Ectodermal cell (in vitro differentiated cells): ENCODE results near the gene PPP4C. TPM values are rescaled to one million over a fixed set of nuclear protein-coding genes. Genes with fewer than 3 reads are reported as not detected.
A peak's percentile ranks its signal among the peaks of the same experiment; 100 is the strongest.

ENCODE experiments used
- H3K27ac ChIP-seq: 2 replicates; pipeline ENCODE4 v1.7.0; 2013; ENCODE audit warnings: mild to moderate bottlenecking, low read depth, low read length; ENCODE audit not compliant: insufficient read depth, poor library complexity, severe bottlenecking
- H3K27me3 ChIP-seq: 2 replicates; pipeline ENCODE4 v1.7.0; 2013; ENCODE audit warnings: mild to moderate bottlenecking, low read length; ENCODE audit not compliant: insufficient read depth, control insufficient read depth, poor library complexity, severe bottlenecking
- H3K36me3 ChIP-seq: one replicate; pipeline ENCODE4 v1.7.0; 2013; ENCODE audit warnings: low read length; ENCODE audit not compliant: control insufficient read depth, insufficient read depth
- H3K4me1 ChIP-seq: one replicate; pipeline ENCODE4 v1.7.0; 2013; ENCODE audit warnings: low read length; ENCODE audit not compliant: control insufficient read depth, insufficient read depth
- H3K4me3 ChIP-seq: 2 replicates; pipeline ENCODE4 v1.7.0; 2013; ENCODE audit warnings: low read depth, low read length, control low read depth; ENCODE audit not compliant: insufficient read depth
- H3K9me3 ChIP-seq: 2 replicates; pipeline ENCODE4 v1.7.0; 2013; ENCODE audit warnings: mild to moderate bottlenecking, low read length, moderate library complexity; ENCODE audit not compliant: control insufficient read depth
- WGBS, 2 experiments: methylation state at CpG; one replicate each; pipeline ENCODE4 v1.1.7; 2013; ENCODE audit warnings: missing lambda C conversion rate in 2 of 2; 5-methylcytosine and 5-hydroxymethylcytosine counted together
- polyA plus RNA-seq, 4 experiments: library from polyadenylated mRNA; stranded (reverse); fragments of 50-300 nt; gene quantifications; one replicate each; pipeline ENCODE4 v1.2.3, GENCODE V29; 2013

PPP4C gene
- 181 TPM for polyA plus RNA-seq (2013, experiment 1 of 4)
- polyA plus RNA-seq (2013, experiment 2 of 4), result 173 TPM
- 148 TPM for polyA plus RNA-seq (2013, experiment 3 of 4)
- polyA plus RNA-seq (2013, experiment 4 of 4), result 151 TPM

DNA sequence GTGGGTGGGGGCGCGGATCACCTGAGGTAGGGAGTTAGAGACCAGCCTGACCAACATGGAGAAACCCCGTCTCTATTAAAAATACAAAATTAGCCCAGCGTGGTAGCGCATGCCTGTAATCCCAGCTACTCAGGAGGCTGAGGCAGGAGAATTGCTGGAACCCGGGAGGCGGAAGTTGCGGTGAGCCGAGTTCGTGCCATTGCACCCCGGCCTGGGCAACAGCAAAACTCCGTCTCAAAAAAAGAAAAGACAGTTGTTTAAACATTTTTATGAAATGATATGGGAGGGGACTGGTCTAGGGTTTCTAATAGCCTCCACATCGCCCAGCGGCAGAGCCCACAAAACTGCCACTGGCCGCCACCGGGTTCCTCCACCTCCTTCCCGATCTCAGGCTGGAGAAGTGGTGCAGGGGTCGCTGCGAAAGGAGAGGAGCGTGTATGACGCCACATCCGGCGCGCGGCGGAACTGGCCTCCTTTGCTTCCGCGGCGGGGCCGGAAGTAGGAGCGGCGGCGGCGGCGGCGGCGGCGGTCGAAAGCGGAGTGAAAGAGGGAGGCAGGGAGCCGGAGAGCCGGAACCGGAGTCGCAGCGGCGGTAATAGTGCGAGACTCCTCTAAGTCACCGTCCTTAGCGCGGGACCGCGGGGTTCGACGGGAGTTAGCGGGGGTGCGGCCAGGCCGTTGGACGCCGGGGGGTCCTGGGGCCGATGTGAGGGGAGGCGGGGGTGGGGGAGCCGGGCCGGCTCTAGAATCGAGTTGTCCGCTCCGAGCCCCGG, at the start of gene PPP4C:
Gene PPP4C, plus strand, starts transcription at position 492 of the 773 bp plus-strand sequence. CDS start 384 bp downstream, outside the sequence.
- Histone ChIP-seq H3K36me3 (peaks cover 19% of the 10 kb centered on the region), H3K9me3 (no peaks in the 10 kb centered on the region), H3K4me3 (peak within 1 kb of the TSS; percentile 89), H3K27me3 (no peaks in the 10 kb centered on the region), H3K4me1 (no peaks in the 10 kb centered on the region), H3K27ac (peak within 1 kb of the TSS; percentile 69)
- 7 to 8% methylated on average over 67 of the region's 67 CpGs for WGBS, 2 experiments

DNA sequence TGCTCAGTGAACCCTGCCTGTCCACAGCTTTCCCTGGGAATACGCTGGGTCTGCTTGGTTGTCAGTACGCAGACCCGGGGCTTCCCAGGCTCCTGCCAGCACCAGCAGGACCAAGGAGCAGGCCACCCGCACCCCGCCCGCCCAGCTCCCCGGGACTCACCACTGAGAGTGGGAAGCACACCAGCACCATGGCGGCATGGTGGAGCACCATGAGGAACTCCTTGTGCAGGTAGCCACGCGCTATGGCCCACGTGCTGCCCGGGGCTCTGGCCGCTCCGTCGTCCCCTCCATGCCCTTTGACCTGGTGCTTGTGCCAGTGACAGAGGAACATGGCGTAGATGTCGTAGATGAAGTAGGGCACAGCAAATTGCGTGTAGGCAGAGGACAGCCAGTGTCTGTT, 49.3 kb upstream of the PPP4C start:
- WGBS, 2 experiments, result 93 to 95% methylated on average over 18 of the region's 18 CpGs

DNA sequence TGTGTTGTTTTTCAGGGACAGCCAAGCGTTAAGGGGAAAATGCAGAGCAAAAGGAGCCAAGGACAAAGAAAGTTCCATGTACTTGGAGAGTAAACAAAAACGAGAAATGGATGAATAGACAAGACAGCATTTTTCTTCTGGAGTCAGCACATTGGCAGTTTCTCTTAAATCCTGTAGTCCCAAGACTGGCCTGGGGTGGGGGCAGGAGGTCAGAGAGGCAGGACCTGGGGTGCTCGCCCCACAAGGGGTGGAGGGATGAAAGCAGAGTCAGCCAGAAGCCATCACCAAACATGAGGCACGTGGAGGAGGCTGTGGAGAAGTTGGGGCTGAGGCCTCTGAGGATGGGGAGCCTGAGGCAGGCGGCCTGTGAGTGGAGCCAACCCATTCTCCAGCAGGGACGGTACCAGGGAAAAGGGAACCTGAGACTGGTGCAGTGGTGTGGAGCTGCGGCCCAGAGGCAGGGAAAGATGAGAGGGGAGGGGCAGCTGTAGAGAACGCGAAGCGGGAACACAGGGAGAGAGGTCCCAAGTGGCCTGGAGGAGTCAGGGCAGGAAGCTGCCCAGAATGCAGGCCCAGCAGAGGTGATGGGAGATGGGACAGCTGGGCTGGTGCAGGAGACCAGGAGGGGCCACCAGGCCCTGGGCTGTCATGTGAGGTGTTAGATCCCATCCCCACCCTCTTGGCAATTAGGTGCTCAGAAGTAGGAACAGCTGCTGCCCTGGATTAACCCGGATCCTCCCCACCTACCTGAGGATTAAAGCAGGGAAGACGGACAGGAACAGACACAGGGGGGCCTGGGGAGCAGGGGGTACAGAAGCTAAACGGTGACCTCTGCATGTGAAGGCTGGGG, 48.0 kb upstream of the PPP4C start:
- no peaks in the 10 kb centered on the region for H3K36me3 ChIP-seq
- 70 to 75% methylated on average over 13 of the region's 13 CpGs for WGBS, 2 experiments
- peaks cover 16% of the 10 kb centered on the region for H3K4me1 ChIP-seq
- no peaks in the 10 kb centered on the region for H3K9me3 ChIP-seq
- peaks cover 27% of the 10 kb centered on the region for H3K27me3 ChIP-seq
- no peak overlapping the region for H3K27ac ChIP-seq
- no peak overlapping the region for H3K4me3 ChIP-seq

More for the DNA sequence above, 49.3 kb upstream of the PPP4C start:
- no peaks in the 10 kb centered on the region for H3K36me3 ChIP-seq
- peaks cover 14% of the 10 kb centered on the region for H3K27me3 ChIP-seq
- peaks cover 9% of the 10 kb centered on the region for H3K4me1 ChIP-seq
- no peaks in the 10 kb centered on the region for H3K9me3 ChIP-seq
- H3K4me3 ChIP-seq, result no peak overlapping the region
- no peak overlapping the region for H3K27ac ChIP-seq

DNA sequence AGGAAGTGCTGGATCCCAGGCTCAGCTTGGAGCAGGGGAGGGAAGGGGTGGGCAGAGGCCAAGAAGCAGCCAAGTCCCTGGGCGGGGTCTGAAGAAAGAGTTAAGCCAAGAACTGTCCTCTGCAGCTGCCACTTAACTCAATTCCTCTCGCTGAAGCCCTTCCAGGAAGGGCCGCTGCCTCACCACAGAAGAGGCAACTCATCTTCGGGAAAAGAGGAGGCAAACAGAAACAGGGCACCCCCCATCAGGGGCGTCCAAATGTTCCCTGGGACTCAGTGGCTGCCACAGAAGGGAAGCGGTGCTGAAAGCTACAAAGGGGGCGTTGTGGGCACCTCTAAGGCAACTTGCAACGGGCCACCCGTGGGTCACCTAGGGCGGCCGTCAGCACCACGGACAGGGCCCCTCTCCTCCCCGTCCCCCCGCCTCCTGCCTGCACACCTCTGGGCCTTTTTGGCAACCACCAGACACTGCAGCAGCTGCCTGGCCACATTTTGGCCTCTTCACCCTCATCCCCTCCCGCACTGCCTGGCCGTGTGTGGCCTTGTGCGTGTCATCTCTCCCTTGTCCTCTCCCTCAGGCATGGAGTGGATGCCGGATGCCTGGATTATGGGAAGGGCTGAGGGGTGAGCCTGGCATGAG, 47.2 kb upstream of the PPP4C start:
- Histone ChIP-seq H3K4me1 (peaks cover 16% of the 10 kb centered on the region), H3K4me3 (no peak overlapping the region), H3K9me3 (no peaks in the 10 kb centered on the region), H3K27ac (no peak overlapping the region), H3K27me3 (peaks cover 30% of the 10 kb centered on the region), H3K36me3 (no peaks in the 10 kb centered on the region)
- 26% methylated on average over 18 of the region's 18 CpGs for WGBS, 2 experiments

DNA sequence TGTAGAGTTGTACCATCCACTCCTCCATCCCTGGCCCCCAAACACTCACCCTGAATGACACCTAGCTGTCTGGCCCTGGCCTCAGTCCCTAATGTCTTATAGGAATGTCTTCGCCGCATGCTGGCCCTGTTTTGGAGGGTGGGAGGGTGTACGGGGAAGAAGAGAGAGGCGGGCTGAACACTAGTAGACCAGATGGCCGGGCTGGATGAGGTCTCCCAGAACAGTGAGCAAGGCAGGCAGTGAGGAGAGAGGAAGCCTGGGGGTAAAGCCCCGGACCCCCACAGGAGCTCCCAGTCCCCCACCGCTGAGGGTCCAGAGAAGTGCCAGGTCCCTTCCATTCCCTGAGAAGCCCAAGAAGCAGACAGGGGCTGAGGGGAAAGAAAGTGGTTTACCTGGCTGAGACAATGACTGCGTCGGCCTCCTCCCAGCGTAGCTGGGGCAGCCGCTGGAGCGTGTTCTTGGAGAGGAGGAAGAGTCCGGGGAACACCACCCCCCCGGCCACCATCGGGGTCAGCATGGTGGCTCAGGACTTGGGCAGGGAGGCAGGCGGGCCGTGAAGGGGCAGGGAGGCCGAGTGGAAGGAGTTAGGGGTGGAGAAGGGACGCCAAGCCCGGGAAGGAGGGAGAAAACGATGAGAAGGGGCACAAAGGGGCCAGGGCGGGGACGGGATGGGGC, 45.6 kb upstream of the PPP4C start:
- WGBS, 2 experiments, result 16% methylated on average over 23 of the region's 23 CpGs
- Histone ChIP-seq H3K36me3 (no peaks in the 10 kb centered on the region), H3K4me1 (peaks cover 16% of the 10 kb centered on the region), H3K27me3 (peaks cover 35% of the 10 kb centered on the region), H3K27ac (no peak overlapping the region), H3K9me3 (no peaks in the 10 kb centered on the region), H3K4me3 (peak overlapping the region; percentile 33)

DNA sequence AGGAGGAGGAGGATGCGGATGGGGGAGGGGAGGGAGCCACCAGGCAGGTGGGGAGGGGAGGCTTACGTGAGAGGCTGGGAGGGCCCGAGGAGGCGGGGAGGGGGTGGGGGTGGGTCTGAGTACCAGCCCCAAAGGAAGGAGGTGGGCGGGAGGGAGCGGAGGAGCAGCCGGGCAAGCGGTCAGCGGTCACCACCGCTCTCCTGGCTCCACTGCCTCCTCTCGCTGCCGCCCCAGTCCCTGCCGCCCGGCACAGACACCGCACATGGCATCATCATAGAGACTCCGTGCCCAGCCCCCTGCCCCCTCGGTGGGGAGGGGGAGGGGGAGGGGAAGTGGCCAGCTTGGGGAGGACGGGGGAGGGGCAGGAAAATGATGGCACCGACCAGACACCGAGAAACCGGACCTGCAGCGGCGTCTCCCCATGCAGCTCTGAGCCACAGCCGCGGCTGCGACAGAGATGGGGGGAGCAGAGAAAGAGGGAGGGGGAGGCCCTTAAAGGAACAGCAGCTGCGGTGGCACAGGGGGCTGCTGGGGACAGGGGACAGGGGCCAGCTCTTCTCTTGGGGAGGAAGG, 44.9 kb upstream of the PPP4C start, which contains the start of gene TLCD3B:
Gene TLCD3B, minus strand, starts transcription at position 431 of the 573 bp plus-strand sequence. CDS start 744 bp downstream, outside the sequence.
- Histone ChIP-seq H3K27me3 (peaks cover 39% of the 10 kb centered on the region), H3K4me3 (peak within 1 kb of the TSS; percentile 48), H3K4me1 (peaks cover 16% of the 10 kb centered on the region), H3K9me3 (no peaks in the 10 kb centered on the region), H3K36me3 (no peaks in the 10 kb centered on the region), H3K27ac (no peak within 1 kb of the TSS)
- WGBS, 2 experiments, result 0% methylated on average over 27 of the region's 27 CpGs

DNA sequence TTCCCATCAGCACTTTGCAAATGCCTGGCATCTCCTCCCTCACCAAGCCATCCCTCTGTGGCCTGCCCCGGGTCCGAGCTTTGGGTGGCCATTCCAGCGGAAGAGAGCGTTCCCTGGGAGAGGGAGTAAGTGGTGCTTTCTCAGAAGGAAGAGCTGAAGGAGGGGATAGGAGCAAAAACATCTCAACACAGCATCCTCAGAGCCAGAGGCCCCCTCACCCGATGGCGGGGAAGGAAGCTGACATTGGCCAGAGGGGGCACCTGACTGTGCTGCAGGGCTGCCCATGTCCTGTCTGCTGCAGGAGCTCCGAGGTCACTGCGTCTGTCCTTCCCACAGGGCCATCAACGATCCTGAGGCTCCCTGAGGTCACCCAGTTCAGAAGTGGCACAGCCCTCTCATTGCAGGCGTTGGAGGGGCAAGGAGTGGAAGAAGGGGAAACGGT, 44.3 kb upstream of the PPP4C start:
- Histone ChIP-seq H3K27ac (no peak overlapping the region), H3K4me3 (peak overlapping the region; percentile 48), H3K27me3 (peaks cover 39% of the 10 kb centered on the region)

DNA sequence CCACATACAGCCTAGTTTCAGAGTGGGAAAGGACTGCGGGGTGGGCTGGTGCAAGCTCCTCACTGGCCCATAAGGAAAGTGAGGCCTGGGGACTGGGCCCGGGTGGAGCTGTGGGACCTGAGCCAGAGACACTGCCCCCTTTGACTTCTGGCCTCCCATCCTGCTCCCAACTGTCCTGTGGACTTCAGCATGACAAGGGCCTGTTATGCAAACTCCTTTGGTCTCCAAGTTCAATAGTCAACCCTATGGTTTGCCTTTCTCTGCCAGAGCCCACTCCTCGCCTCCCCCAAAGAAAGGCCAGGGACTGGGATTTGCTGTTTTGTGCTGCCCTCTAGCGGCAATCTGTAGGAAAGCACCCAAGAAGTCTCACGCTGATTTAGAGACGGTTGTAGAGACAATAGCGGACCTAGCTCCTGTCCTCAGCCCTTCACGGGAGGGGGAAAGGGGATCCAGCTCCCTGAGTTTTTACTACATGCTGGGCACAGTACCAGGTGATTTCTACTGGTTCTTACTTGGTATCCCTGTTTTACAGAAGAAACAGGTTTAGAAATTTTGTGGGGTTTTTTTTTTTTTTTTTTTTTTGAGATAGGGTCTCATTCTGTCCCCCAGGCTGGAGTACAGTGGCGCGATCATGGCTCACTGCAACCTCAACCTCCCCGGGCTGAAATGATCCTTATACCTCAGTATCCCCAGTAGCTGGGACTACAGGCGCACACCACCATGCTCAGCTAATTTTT, 43.5 kb upstream of the PPP4C start:
- Histone ChIP-seq H3K36me3 (no peaks in the 10 kb centered on the region), H3K9me3 (no peaks in the 10 kb centered on the region), H3K4me1 (peaks cover 16% of the 10 kb centered on the region), H3K27me3 (peaks cover 39% of the 10 kb centered on the region), H3K4me3 (no peak overlapping the region), H3K27ac (no peak overlapping the region)
- WGBS, 2 experiments, result 23 to 29% methylated on average over 12 of the region's 12 CpGs

More for the DNA sequence above, 44.3 kb upstream of the PPP4C start:
- H3K36me3 ChIP-seq, result no peaks in the 10 kb centered on the region
- H3K9me3 ChIP-seq, result no peaks in the 10 kb centered on the region
- H3K4me1 ChIP-seq, result peaks cover 16% of the 10 kb centered on the region
- 22 to 27% methylated on average over 10 to 11 of the region's 11 CpGs for WGBS, 2 experiments

DNA sequence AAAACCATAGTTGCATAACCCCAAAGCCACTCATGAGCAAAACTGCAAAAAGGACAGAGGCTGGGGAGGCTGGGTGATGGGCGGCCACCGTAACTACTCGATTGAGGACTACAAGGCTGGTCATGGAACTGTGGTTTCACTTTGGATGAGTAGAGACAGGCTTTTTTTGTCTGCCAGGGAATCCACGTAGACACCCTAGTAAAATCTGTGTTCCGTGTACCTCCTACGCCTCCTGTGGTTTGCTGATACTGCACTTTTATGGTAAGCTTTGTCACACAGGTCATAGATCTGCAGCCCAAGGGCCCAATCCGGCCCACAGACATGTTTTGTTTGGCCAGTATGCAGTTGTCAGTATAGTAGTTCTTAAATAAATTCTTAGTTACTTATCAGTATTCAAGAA, 42.5 kb upstream of the PPP4C start:
- no peak overlapping the region for H3K27ac ChIP-seq
- peaks cover 16% of the 10 kb centered on the region for H3K4me1 ChIP-seq
- peaks cover 39% of the 10 kb centered on the region for H3K27me3 ChIP-seq
- no peaks in the 10 kb centered on the region for H3K36me3 ChIP-seq
- H3K9me3 ChIP-seq, result no peaks in the 10 kb centered on the region
- WGBS, 2 experiments, result 88 to 91% methylated on average over 7 of the region's 7 CpGs
- no peak overlapping the region for H3K4me3 ChIP-seq
